Kidney epithelial cell (primary cell): Measurements from ENCODE around the gene TIAM2. TPM values are rescaled to one million over a fixed set of nuclear protein-coding genes. Genes with fewer than 3 reads are reported as not detected.

Experiments
- DNase-seq: peaks from one replicate; pipeline ENCODE4 v3.0.0-alpha.2; 2010; ENCODE audit warnings: low read depth
- H3K27me3 ChIP-seq: 2 replicates; pipeline ENCODE4 v1.6.0; 2011; ENCODE audit warnings: low read length; ENCODE audit not compliant: control insufficient read depth, insufficient read depth
- H3K36me3 ChIP-seq: 2 replicates; pipeline ENCODE4 v1.5.1; 2011; ENCODE audit warnings: low read length; ENCODE audit not compliant: control insufficient read depth, insufficient read depth
- H3K4me3 ChIP-seq: 2 replicates; pipeline ENCODE4 v1.5.1; 2011; ENCODE audit warnings: low read depth, mild to moderate bottlenecking, control low read depth, low read length
- total RNA-seq: library from RNA; depleted of rRNA; stranded (reverse); fragments of >200 nt; gene quantifications from 2 replicates; pipeline ENCODE4 v1.2.3, GENCODE V29; 2015
- TF ChIP-seq, protein P1 (sequence below): IDR thresholded peaks from 2 replicates; pipeline ENCODE4 v1.5.1; 2011; ENCODE audit warnings: mild to moderate bottlenecking, moderate library complexity, low read length, control low read depth, inconsistent platforms; ENCODE audit not compliant: insufficient read depth, poor library complexity, severe bottlenecking

Gene TIAM2
- total RNA-seq, 1 donor from 2014 or later, result 21.3 TPM

DNA sequence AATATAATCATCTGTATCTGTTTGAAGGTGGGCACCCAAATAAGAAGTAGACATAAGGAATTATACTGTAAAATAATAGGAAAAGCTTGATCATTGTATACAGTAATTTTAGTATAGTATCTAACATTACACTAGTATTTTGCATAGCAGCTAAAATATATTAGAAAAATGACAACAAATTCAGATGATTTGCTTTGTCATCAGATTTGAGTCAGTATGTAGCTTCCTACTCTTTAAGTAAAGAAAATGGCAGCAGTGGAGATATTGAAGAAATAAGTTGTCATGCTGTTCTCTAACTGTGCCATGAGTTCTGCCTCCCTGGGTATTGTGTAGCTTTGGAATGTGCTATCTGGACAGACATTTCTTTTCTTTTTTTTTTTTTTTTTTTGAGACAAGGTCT is 74.4 kb downstream of the TIAM2 start:
- DNase-seq, result no peak
- Histone ChIP-seq H3K4me3 (no peak overlapping the region), H3K36me3 (no peaks in the 10 kb centered on the region), H3K27me3 (no peaks in the 10 kb centered on the region)
- TF ChIP-seq, protein P1, sequence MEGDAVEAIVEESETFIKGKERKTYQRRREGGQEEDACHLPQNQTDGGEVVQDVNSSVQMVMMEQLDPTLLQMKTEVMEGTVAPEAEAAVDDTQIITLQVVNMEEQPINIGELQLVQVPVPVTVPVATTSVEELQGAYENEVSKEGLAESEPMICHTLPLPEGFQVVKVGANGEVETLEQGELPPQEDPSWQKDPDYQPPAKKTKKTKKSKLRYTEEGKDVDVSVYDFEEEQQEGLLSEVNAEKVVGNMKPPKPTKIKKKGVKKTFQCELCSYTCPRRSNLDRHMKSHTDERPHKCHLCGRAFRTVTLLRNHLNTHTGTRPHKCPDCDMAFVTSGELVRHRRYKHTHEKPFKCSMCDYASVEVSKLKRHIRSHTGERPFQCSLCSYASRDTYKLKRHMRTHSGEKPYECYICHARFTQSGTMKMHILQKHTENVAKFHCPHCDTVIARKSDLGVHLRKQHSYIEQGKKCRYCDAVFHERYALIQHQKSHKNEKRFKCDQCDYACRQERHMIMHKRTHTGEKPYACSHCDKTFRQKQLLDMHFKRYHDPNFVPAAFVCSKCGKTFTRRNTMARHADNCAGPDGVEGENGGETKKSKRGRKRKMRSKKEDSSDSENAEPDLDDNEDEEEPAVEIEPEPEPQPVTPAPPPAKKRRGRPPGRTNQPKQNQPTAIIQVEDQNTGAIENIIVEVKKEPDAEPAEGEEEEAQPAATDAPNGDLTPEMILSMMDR, result no peak

DNA sequence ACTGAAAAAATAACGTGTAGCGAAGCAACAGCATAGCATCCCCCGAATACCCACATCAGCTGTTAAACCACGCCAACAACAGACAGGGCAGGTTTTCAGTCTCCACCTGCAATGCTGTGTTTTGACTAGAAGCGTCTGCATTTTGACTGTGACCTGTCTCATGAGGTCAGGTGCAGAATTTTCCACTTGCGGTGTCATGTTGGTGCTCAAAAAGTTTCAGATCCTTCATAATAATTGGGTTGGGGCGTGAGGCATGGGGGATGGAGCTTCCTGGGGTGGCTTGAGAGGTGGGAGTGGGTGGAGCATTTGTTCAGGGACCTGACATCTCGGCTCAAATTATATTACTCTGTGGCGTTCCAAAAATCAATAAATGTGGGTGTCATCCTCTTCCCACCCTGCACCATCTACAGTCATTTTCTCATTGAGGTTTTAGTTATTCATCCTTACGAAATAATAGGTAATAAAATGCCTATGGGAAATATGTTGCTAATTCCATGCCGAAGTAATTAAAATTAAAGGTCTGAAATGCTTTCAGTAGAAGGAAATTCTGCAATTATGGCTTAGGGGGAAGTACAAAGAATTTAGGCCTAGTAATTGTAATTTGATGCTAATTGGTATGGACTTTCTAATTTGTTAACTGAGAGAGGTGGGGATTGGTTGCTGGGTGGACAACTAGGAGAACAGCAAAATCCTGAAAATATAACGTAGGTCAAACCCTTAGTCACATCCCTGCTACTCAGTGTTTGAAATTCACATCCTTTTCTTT is 81.0 kb downstream of the TIAM2 start:
- TF ChIP-seq, protein P1, result no peak
- H3K27me3 ChIP-seq, result no peaks in the 10 kb centered on the region
- no peak overlapping the region for H3K4me3 ChIP-seq
- no peaks in the 10 kb centered on the region for H3K36me3 ChIP-seq
- DNase-seq, result no peak

DNA sequence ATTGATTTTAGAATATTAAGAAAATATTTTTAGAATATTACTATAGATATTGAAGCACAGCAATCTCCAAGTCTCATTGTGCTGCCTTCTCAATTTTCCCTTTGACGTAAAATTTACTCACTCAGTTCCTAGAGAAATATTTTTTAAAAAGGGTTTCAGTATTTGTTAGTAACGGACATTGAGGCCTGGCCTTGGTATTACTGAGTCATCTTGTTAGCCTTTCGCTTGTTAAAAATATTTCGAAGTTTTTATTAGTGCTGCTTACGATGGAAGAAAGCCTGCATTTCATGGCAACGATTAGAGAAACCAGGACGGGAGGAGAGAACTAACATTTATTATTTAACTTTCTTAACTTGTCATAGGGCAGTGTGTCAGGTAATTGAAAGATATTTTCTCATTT is 82.2 kb downstream of the TIAM2 start:
- H3K36me3 ChIP-seq, result no peaks in the 10 kb centered on the region
- no peaks in the 10 kb centered on the region for H3K27me3 ChIP-seq
- TF ChIP-seq, protein P1, result no peak
- no peak for DNase-seq
- H3K4me3 ChIP-seq, result no peak overlapping the region

DNA sequence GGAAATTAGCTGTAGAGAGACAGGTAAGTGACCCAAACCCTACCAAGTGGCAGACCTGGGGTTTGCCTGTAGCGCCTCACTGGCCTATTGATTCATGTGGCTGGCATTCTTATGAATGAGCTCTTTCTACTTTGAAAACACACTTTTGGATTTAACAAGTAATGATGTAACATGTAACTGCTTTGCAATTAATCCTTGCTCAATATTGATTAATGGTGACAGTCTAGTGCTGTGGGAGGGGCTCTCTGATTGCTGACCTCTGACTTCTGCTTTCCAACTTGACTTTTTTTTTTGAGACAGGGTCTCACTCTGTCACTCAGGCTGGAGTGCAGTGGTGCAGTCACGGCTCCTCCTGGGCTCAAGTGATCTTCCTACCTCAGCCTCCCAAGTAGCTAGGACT is 82.7 kb downstream of the TIAM2 start:
- H3K27me3 ChIP-seq, result no peaks in the 10 kb centered on the region
- no peaks in the 10 kb centered on the region for H3K36me3 ChIP-seq
- TF ChIP-seq, protein P1, result no peak
- DNase-seq, result no peak
- H3K4me3 ChIP-seq, result no peak overlapping the region

DNA sequence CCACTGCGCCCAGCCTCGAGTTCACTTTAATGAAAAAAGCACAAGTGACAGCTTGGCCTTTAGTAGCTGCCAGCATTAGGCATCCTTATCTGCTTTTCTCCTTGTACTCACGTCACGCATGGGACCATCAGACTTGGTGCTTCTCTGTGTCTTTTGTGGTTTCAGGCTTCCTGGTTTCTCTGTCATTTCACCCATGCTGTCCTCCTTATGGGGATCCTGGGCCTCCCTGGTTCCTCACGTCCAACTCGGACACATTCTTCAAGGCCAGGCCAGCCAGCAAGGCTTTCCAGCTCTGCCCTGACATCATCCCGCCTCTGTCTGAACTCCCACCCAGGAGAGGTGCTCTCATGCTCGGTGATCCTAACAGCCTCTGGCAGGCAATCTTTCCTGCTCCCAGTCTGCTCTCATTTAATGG is 83.2 kb downstream of the TIAM2 start:
- H3K36me3 ChIP-seq, result no peaks in the 10 kb centered on the region
- TF ChIP-seq, protein P1, result no peak

DNA sequence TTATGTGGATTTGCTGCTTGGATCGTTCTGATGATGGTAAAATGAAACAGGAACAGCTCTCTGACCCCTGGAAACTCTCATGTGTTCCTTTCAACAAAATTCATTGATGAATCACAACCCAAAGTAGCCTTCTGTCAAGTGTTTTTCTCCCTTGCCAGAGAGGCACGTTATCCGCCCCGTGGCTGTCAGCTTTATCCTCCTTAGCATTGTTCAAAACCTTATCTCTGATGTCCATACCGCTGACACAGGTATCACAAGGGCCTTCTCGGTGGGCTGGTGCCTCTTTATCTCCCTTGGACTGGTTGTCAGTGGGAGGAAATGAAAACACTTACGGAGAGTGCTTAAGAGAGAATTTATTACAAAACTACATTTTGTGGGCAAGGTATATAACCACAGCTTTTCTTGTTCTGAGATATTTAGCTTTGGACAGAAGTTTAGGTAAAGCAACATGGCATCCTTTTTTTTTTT is 84.9 kb downstream of the TIAM2 start:
- TF ChIP-seq, protein P1, result no peak
- DNase-seq, result no peak
- H3K36me3 ChIP-seq, result no peaks in the 10 kb centered on the region
- no peak overlapping the region for H3K4me3 ChIP-seq
- H3K27me3 ChIP-seq, result no peaks in the 10 kb centered on the region

More for the DNA sequence above, 83.2 kb downstream of the TIAM2 start:
- no peak for DNase-seq
- H3K27me3 ChIP-seq, result no peaks in the 10 kb centered on the region
- no peak overlapping the region for H3K4me3 ChIP-seq
